NCI-H82 treated with DMSO at 0.1 percent for 48 hours (cell line): ENCODE data around the gene MFAP4.

Experiments
- DNase-seq: peaks from one replicate; lab custom pipeline; 2025; ENCODE audit not compliant: unreplicated experiment; lab: John Stamatoyannopoulos, UW

MFAP4 gene

GRCh38 chr17:19372011-19372370 lies 15.0 kb downstream of the MFAP4 start:
- DNase-seq, result no peak

GRCh38 chr17:19371259-19372010 lies 15.6 kb downstream of the MFAP4 start:
- no peak for DNase-seq

- no peak for DNase-seq
Observed at GRCh38 chr17:19370493-19370960, 16.5 kb downstream of the MFAP4 start.

GRCh38 chr17:19369846-19370492 lies 17.0 kb downstream of the MFAP4 start:
- DNase-seq, result no peak

GRCh38 chr17:19369107-19369778 lies 17.7 kb downstream of the MFAP4 start:
- no peak for DNase-seq

- no peak for DNase-seq
Observed at GRCh38 chr17:19368229-19368628, 18.8 kb downstream of the MFAP4 start.

- no peak for DNase-seq
Observed at GRCh38 chr17:19366637-19366972, 20.4 kb downstream of the MFAP4 start.

- no peak for DNase-seq
Observed at GRCh38 chr17:19365833-19366636, 21.0 kb downstream of the MFAP4 start.

GRCh38 chr17:19365499-19365817 lies 21.5 kb downstream of the MFAP4 start:
- DNase-seq, result no peak

- DNase-seq, result no peak
Observed at GRCh38 chr17:19364699-19365498, 22.1 kb downstream of the MFAP4 start.

GRCh38 chr17:19363460-19364035 lies 23.4 kb downstream of the MFAP4 start:
- DNase-seq, result no peak

GRCh38 chr17:19363114-19363438 lies 23.9 kb downstream of the MFAP4 start:
- no peak for DNase-seq

- DNase-seq, result peak; percentile 76
Observed at GRCh38 chr17:19362277-19363113, 24.5 kb downstream of the MFAP4 start, which contains the start of gene B9D1. Gene B9D1, minus strand, starts transcription at chr17:19362723. Its CDS starts 154 bp downstream, at chr17:19362569.

- DNase-seq, result no peak
Observed at GRCh38 chr17:19361944-19362276, 25.1 kb downstream of the MFAP4 start.

GRCh38 chr17:19361326-19361725 lies 25.7 kb downstream of the MFAP4 start:
- DNase-seq, result no peak

GRCh38 chr17:19360772-19361171 lies 26.2 kb downstream of the MFAP4 start:
- no peak for DNase-seq

GRCh38 chr17:19359856-19360255 lies 27.1 kb downstream of the MFAP4 start:
- DNase-seq, result no peak

GRCh38 chr17:19359151-19359550 lies 27.8 kb downstream of the MFAP4 start:
- DNase-seq, result no peak

GRCh38 chr17:19357761-19358160 lies 29.2 kb downstream of the MFAP4 start:
- no peak for DNase-seq

- no peak for DNase-seq
Observed at GRCh38 chr17:19357351-19357750, 29.6 kb downstream of the MFAP4 start.
